HG02852 (cell line): ENCODE measurements around the gene ASL.
"Not testable (repeated sequence)": the region's sequence is repeated elsewhere in the genome, so short reads cannot be mapped to it uniquely, and the experiment has no call there.

Source experiments
- ATAC-seq: cut with Tn5 transposase; IDR thresholded peaks from one replicate; pipeline ENCODE4 v1.9.1; 2021; ENCODE audit warnings: mild to moderate bottlenecking, moderate library complexity; ENCODE audit not compliant: unreplicated experiment

The ASL gene

DNA sequence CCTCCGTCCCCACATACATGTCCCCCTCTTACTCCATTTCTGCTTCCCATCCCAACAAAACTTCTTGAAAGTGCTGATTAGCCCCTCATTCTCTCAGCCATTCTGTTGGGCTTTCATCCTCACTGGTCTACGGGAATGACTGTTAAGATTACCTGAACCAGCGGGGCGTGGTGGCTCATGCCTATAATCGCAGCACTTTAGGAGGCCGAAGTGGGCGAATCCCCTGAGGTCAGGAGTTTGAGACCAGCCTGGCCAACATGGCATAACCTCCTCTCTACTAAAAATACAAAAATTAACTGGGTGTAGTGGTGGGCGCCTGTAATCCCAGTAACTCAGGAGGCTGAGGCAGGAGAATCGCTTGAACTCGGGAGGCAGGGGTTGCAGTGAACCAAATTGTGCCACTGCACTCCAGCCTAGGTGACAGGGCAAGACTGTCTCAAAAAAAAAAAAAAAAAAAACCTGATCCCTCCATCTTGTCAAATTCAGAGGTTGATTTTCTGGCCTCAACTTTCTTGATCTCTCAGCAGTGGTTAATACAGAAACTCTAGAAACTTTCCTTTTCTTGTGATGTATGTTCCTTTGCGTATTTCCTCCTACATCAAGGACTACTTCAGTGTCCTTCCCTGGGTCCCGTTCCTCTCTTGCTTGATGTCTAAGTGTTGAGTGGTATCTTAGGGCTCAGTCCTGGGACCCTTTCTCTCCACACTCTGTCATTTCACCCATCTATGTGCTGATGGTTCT is 41.2 kb downstream of the ASL start:
- ATAC-seq, result not testable (repeated sequence)

DNA sequence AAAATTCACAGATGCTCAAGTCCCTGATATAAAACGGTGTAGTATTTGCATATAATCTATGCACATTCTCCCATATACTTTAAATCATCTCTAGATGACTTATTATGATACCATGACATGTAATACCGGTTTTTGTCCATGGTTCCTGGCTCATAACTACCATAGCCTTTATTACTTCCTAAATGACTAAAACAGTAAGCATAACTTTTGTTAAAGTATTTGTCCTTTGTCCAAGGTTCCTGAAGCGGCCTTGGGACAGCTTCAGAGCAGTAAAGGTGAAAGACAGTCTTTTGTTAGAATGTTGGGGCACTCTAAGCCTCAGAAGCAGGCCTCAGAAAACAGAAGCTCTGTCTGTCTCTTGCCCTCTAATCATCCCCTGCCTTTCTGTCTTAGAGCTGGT is 43.0 kb downstream of the ASL start:
- ATAC-seq, result no peak

DNA sequence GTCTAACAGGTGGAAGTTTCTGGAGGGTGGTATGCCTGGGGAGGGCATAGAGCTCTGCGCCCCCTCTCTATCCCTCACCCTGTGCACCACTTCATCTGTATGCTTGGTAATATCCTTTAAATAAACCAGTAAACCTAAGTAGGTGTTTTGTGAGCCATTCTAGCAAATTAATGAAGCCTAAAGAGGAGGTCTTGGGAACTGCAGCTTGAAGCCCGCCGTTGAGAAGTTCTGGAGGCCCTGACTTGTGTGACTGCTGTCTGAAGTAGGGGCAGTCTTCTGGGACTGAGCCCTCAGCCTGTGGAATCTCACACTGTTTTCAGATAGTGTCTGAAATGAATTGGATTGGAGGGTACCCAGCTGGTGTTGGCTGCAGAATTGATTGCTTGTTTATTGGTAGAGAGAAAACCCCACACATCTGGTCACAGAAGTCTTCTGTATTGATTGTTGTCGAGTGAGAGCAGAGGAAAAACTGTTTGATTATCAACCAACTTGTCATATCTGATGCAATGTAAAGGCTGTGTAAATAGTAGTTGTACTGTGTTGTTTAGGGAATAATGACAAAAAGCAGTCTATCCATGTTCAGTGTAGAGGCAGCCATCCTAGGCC is 43.7 kb downstream of the ASL start:
- no peak for ATAC-seq

DNA sequence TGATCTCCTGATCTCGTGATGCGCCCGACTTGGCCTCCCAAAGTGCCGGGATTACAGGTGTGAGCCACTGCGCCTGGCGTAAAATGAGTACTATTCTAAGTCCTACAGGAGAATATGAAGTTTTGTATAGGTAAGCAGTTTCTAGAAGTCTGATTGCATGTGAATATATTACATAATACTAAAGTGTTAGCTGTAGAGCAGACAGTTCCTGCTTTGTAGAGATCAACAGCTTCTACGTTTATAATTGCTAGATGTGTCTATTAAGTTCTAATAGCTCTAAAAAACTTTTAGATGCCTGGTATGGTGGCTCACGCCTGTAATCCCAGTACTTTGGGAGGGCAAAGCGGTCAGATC is 47.5 kb downstream of the ASL start:
- no peak for ATAC-seq

DNA sequence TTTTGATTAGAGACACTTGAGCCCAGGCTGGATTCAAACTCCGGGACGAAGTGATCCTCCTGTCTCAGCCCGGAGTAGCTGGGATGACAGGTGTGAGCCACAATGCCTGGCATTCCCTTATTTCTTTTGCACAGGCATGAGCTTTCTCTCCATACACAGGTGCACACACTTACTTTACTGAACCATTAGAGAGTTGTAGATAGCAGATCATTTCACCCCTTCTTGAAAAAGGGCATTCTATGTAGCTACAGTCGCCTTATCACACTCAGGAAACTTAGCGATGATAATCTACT is 48.9 kb downstream of the ASL start:
- not testable (repeated sequence) for ATAC-seq

DNA sequence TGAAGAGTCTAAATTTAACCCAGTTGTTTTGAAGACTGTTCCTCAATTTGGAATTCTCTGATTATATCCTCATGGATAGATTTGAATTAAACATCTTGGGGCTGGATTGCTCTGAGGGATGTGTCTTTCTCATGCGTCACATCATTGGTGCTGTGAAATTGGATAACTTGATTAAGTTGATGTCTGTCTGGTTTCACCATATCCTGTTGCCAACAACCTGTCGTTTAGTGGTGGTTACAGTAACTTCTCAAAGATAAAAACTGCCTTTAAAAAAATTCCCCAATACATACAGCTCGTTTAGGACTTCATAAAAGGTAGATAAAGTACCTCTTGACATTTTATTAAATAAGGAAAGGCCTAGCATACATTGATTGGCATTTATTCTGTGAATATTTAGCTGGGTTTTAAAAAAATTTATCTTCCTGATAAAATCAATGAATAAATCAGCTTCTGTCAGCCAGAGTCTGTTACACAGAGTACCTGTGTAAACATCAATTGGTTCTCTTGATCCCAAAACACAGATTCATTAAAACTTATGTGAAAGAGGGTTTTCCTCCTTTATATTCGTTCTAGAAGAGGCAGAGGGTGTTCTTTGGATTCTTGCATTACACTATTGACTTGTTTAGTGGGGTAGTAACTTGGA is 49.6 kb downstream of the ASL start:
- ATAC-seq, result no peak

DNA sequence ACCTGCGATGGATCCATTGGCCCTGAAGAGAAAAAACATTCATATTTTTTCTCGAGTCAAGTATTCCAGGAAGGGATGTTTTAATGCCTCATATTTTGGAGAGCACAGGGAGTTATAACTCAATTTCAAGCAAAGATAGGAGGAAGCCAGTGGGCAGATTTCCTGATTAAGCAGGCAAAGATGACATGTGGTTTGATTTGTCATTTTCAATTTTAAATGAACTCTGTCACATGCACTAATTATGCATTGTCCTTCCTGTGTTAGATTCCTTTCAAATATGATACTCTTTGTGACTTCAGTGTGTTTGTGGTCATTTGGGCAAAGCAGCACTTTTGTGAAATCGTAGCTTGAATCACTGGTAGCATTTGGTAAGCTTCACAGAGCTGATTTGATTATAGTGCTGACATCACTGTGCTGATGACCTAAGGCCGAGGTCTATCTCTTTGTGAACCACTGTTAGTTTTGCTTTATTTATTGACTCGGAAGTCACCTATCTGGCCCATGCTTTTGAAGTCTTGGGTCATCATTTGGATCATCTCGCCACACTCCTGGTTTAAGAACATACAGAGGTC is 50.2 kb downstream of the ASL start:
- not testable (repeated sequence) for ATAC-seq

DNA sequence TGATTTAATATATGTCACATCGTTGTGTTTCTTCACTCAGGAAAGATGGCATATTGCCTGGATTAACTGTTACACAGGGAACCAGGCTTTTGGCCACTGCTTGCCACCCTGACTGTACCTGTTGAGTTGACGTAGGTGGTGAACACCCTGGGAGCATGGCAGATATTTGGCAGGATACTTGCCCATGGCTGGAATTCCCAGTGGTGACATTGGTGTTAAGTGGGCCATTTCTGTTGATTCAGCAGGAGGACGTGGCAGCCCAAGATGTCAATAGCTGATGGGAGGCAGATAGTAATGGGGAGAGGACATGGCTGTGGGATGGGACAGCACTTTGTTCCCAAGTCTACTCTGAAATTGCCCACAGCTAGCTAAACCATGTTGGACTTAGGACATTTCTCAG is 51.6 kb downstream of the ASL start:
- not testable (repeated sequence) for ATAC-seq

DNA sequence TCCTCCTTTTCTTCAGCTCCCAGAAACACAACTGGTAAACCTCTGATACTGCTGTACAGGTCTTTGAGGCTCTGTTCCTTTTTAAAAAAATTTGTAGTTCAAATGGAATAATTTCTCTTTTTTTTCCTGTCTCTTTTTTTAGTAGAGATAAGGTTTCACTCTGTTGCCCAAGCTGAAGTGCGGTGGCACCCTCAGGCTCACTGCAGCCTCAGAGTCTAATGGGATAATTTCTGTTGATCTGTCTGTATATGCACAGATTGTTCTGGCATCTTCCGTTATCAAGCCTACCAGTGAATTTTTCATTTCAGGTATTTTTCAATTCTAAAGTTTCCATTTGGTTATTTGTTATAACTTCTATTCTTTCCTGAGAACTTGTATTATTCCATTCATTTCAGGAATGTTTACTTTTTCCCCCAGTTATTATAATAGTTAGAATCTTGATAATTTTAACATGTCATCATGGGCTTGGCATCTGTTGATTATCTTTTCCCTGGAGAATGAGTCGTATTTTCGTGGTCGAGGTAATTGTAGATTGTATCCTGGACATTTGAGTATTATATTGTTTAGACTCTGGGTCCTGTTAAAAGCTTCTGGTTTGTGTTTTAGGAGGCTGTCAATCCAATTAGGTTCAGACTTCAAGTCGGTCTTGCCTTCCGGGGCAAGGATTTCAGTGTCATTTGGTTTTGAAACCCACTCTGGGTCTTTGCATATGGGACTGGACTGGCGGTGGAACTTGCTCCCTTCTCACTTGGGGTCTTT is 63.6 kb downstream of the ASL start:
- ATAC-seq, result no peak

DNA sequence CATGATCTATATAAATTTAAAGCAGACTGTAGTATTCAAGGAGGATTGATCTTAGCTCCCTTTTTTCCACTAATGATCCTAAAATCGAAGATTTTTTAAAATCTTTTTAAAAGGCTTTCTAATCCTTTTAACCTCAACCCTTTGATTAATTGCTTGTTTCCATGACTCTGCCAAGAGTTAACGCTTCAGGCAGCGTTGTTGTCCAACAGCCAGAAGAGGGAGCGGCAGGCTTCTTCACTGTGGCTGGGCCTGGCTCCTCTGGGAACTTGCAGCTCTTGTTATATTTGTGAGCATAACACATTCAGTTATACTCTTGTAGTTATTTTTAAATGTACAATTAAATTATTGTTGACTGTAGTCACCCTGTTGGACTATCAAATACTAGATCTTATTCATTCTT is 65.3 kb downstream of the ASL start:
- no peak for ATAC-seq

DNA sequence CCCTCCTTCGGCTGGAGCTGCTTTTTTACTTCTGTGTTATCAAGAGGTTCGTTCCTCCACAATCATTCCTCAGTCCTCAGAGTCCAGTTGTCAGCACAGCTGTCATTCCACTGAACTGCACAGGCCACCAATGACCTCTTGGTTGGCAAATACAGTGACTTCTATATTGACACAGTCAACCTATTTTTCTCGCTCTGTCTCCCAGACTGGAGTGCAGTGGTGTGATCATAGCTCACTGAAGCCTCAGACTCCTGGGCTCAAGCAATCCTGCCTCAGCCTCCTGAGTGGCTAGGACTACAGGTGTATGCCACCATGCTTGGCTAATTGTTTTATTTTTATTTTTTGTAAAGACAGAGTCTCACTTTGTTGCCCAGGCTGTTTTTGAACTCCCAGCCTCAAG is 66.7 kb downstream of the ASL start:
- ATAC-seq, result no peak

DNA sequence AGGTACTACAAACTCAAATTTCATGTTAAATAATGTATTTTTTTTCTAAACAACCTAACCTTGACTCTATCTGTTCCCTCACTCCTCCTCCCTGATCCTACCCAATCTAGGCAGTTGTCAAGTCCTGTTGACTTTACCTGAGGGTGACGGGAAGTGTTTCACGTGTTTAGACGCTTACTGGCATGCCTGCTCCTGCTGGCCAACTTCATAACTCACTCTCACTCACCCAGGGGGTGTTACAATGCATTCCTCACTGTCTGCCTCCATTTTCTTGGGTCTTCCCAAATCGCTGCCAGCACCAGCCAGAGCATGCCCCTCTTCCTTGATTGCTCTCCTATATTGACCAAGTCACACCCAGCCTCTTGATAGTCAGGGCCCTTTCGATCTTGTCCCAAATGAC is 67.4 kb downstream of the ASL start:
- no peak for ATAC-seq
